ENCODE measurements around the gene MEF2D. TPM values are rescaled to one million over a fixed set of nuclear protein-coding genes. Genes with fewer than 3 reads are reported as not detected.

The MEF2D gene
- total and polyA plus RNA-seq, 3 donors from 2014 or later, result 34.4 to 113 (median 96.8) TPM

DNA sequence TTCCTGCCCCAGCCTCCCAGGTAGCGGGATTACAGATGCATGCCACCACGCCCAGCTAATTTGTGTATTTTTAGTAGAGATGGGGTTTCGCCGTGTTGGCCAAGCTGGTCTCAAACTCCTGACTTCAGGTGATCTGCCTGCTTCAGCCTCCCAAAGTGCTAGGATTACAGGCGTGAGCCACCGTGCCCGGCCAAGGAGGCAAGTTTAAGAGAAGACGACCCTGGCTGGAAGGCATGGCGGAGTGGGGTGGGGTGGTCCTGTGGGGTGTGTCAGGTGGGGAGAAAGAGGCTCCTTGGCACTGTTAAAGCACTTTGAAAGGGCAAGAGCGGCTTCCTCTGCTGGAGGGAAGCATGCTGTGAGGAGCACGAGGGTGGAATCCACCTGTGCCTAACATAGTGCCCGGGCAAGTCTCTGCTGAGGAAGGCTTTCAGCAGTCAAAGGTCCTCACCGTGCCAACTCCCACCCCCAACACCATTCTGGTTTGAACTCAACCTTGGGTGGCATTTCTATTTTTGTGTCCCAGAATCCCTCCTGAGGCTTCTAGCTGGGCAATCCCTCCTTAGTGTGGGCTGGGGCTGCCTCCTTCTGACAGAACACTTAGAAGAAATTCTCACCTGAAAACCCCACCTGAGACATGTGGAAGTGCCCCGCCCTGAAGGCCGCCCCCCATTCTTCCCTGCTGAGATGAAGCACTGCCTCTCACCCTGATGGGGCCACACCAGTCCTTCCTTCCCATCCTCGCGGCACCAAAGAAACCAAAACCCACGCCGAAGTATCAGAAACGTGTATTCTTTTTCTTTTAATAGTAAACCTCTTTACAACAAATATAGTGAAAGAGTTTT, 37.4 kb downstream of the MEF2D start:
- Histone ChIP-seq H3K4me3 (no peak overlapping the region), H3K9me3 (no peaks in the 10 kb centered on the region), H3K27me3 (no peaks in the 10 kb centered on the region), H3K27ac (peak overlapping the region; percentile 67 to 80), H3K36me3 (ENCODE audit: low read depth, missing control alignments) (no peaks in the 10 kb centered on the region), H3K4me1 (peaks cover 28% of the 10 kb centered on the region)
- intact Hi-C loops (cut with DNase I; ENCODE audit: low total_unique reads), result no loop called here
- WGBS, 2 donors, result 86 to 89% methylated on average over 20 of the region's 20 CpGs
- DNase-seq, result no peak
- TF ChIP-seq POLR2A (IDR thresholded peaks at IDR 0.05), result no peak
- TF ChIP-seq, protein P1, sequence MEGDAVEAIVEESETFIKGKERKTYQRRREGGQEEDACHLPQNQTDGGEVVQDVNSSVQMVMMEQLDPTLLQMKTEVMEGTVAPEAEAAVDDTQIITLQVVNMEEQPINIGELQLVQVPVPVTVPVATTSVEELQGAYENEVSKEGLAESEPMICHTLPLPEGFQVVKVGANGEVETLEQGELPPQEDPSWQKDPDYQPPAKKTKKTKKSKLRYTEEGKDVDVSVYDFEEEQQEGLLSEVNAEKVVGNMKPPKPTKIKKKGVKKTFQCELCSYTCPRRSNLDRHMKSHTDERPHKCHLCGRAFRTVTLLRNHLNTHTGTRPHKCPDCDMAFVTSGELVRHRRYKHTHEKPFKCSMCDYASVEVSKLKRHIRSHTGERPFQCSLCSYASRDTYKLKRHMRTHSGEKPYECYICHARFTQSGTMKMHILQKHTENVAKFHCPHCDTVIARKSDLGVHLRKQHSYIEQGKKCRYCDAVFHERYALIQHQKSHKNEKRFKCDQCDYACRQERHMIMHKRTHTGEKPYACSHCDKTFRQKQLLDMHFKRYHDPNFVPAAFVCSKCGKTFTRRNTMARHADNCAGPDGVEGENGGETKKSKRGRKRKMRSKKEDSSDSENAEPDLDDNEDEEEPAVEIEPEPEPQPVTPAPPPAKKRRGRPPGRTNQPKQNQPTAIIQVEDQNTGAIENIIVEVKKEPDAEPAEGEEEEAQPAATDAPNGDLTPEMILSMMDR (IDR thresholded peaks at IDR 0.05), result no peak

GRCh38 chr1:156461781-156462647, 38.6 kb downstream of the MEF2D start:
- no peak for DNase-seq
- intact Hi-C loops (cut with DNase I; ENCODE audit: low total_unique reads), result no loop called here
- no peak overlapping the region for H3K4me3 ChIP-seq
- TF ChIP-seq, protein P1 (IDR thresholded peaks at IDR 0.05), result no peak
- no peak for TF ChIP-seq POLR2A (IDR thresholded peaks at IDR 0.05)
- WGBS, 2 donors, result 88 to 92% methylated on average over 17 of the region's 17 CpGs
- H3K27me3 ChIP-seq, result no peaks in the 10 kb centered on the region
- H3K4me1 ChIP-seq, result peaks cover 28% of the 10 kb centered on the region
- H3K9me3 ChIP-seq, result no peaks in the 10 kb centered on the region
- H3K27ac ChIP-seq, result peak overlapping the region in 1 of 2 donors; percentile 11
- no peaks in the 10 kb centered on the region for H3K36me3 ChIP-seq (ENCODE audit: low read depth, missing control alignments)

DNA sequence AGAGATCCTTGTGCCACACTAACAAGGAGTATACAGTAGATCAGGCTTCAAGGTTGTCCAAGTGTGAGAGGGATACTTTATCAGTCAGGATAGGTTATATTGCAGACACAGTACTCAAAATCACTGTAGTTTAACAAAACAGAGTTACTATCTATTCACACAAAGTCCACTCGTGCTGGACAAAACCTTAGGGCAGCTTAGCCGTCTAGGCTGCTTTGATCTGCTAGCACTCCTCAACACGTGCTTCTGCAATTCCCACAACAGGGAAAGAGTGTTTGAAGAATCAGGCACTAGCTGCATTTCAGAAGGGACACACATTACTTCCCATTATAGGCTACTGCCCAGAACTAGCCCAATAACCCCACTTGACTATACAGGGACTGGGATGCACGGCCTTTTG, 39.5 kb downstream of the MEF2D start:
- Histone ChIP-seq H3K27ac (peak overlapping the region in 1 of 2 donors; percentile 11), H3K27me3 (no peaks in the 10 kb centered on the region), H3K36me3 (ENCODE audit: low read depth, missing control alignments) (no peaks in the 10 kb centered on the region), H3K4me1 (peaks cover 20% of the 10 kb centered on the region), H3K9me3 (no peaks in the 10 kb centered on the region), H3K4me3 (no peak overlapping the region)
- WGBS, 2 donors, result 36 to 40% methylated on average over 4 of the region's 4 CpGs
- no peak for TF ChIP-seq POLR2A (IDR thresholded peaks at IDR 0.05)
- TF ChIP-seq, protein P1 (IDR thresholded peaks at IDR 0.05), result no peak
- no peak for DNase-seq
- intact Hi-C loops (cut with DNase I; ENCODE audit: low total_unique reads), result no loop called here

DNA sequence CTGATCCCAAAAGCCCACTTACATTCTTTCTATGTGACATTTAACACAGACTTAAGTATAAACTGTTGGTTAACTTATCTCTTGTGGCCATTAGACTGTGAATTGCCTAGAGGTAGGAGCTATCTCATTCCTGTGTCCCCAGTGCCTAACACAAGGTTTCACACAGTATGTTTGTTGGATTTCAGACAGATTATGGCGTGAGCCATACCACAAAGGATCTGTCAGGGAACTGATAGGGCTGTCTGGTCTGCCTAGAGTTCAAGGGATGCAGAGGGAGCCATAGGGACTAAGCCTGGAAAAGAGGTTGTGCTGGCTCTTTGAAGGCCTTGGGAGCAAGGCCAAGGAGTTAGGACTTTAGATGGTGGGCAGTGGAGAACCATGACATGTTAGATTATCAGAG, 40.0 kb downstream of the MEF2D start:
- no peak for TF ChIP-seq POLR2A (IDR thresholded peaks at IDR 0.05)
- TF ChIP-seq, protein P1 (IDR thresholded peaks at IDR 0.05), result no peak
- intact Hi-C loops (cut with DNase I; ENCODE audit: low total_unique reads), result no loop called here
- 88 to 89% methylated on average over 1 of the region's 1 CpG for WGBS, 2 donors
- Histone ChIP-seq H3K4me1 (peaks cover 14% of the 10 kb centered on the region), H3K27ac (no peak overlapping the region), H3K9me3 (no peaks in the 10 kb centered on the region), H3K4me3 (no peak overlapping the region), H3K36me3 (ENCODE audit: low read depth, missing control alignments) (no peaks in the 10 kb centered on the region), H3K27me3 (no peaks in the 10 kb centered on the region)
- no peak for DNase-seq

Data from testis (tissue), 3 donors.